Right lung (tissue), 10 donors: ENCODE measurements around the gene HSPA13. TPM values are rescaled to one million over a fixed set of nuclear protein-coding genes. Genes with fewer than 3 reads are reported as not detected.
"Not testable (repeated sequence)": the region's sequence is repeated elsewhere in the genome, so short reads cannot be mapped to it uniquely, and the experiment has no call there.

Experiments used
- DNase-seq, 2 donors: peaks; one replicate each; pipeline ENCODE4 v3.0.0-alpha.2; 2013
- long read RNA-seq, 8 donors: transcript quantifications; one replicate each; lab custom pipeline, GENCODE V29; 2026
- polyA plus RNA-seq, 5 donors: library from polyadenylated mRNA; unstranded; fragments of 120-200 nt; gene quantifications; one replicate each; pipeline versions ENCODE4 v1.2.1 to v1.2.3, GENCODE V29; 2013; ENCODE audit warnings: inconsistent platforms in 1 of 5, low replicate concordance in 1 of 5; ENCODE audit not compliant: insufficient read length in 5 of 5, insufficient read depth in 1 of 5

HSPA13 gene, protein sequence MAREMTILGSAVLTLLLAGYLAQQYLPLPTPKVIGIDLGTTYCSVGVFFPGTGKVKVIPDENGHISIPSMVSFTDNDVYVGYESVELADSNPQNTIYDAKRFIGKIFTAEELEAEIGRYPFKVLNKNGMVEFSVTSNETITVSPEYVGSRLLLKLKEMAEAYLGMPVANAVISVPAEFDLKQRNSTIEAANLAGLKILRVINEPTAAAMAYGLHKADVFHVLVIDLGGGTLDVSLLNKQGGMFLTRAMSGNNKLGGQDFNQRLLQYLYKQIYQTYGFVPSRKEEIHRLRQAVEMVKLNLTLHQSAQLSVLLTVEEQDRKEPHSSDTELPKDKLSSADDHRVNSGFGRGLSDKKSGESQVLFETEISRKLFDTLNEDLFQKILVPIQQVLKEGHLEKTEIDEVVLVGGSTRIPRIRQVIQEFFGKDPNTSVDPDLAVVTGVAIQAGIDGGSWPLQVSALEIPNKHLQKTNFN
- 10 to 100 TPM; 33.0 to 50.5 (median 39.8) TPM for polyA plus RNA-seq
- long read RNA-seq, donor 1, transcript HSPA13-201 (5 exons, 3,986 nt), result major isoform, 8 of 8 reads
- long read RNA-seq, donor 1, partial matches to known transcripts, result 0 of 8 reads
- long read RNA-seq, donor 1, other reads (novel, unspliced or antisense), result 0 of 8 reads
- long read RNA-seq, donor 2, partial matches to known transcripts, result 0 of 4 reads
- long read RNA-seq, donor 2, other reads (novel, unspliced or antisense), result 0 of 4 reads
- long read RNA-seq, donor 3, partial matches to known transcripts, result 6 of 9 reads
- long read RNA-seq, donor 3, other reads (novel, unspliced or antisense), result 0 of 9 reads
- long read RNA-seq, donor 4, partial matches to known transcripts, result 0 of 2 reads
- long read RNA-seq, donor 4, other reads (novel, unspliced or antisense), result 0 of 2 reads
- long read RNA-seq, donor 5, transcript HSPA13-201 (5 exons, 3,986 nt), result major isoform, 10 of 15 reads
- long read RNA-seq, donor 5, partial matches to known transcripts, result 5 of 15 reads
- long read RNA-seq, donor 5, other reads (novel, unspliced or antisense), result 0 of 15 reads
- long read RNA-seq, donor 6, partial matches to known transcripts, result 0 of 4 reads
- long read RNA-seq, donor 6, other reads (novel, unspliced or antisense), result 0 of 4 reads
- long read RNA-seq, donor 7, partial matches to known transcripts, result 0 of 4 reads
- long read RNA-seq, donor 7, other reads (novel, unspliced or antisense), result 0 of 4 reads
- long read RNA-seq, donor 8, transcript HSPA13-201 (5 exons, 3,986 nt), result major isoform, 7 of 7 reads
- long read RNA-seq, donor 8, partial matches to known transcripts, result 0 of 7 reads
- long read RNA-seq, donor 8, other reads (novel, unspliced or antisense), result 0 of 7 reads

DNA sequence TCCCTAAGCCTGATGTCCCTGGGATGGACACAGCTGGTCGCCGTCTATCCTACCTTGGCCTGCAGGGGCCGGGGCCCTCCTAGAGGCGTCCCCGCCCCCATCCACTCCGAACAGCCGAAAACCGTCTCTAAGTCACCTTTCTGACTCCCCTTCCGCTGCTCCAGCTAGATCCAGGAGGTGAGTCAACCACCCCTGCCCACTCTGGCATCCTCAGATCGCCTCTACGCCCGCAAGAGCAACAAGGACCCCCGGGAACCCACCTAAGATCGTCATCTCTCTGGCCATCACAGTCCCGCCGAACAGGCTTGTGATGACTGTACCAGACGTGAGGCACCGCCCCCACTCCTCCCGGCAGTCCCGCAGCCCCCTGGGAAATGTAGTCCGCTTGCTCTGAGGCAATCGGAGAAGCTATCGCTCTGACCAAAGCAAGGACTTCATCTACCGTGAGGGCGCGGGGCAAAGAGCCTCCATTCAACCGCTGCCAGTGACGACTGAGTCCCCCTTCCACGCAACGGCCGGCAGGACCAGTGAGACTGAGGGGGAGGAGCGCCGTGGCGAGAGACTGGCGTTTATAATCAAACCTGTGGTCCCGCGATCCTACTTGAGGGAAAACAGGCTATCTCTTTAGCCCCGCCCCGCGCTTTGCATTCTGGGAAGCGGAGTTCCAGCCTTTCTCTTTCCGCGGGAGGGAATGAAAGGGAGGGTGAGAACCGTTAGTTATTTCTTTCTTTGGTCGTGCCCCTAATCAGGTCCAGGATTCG is at the start of gene HSPA13:
TSS of gene HSPA13 (minus strand) at position 312 of the 761 bp plus-strand sequence. CDS start at position 285, 27 bp downstream.
- DNase-seq, result peak; percentile 99 to 100

DNA sequence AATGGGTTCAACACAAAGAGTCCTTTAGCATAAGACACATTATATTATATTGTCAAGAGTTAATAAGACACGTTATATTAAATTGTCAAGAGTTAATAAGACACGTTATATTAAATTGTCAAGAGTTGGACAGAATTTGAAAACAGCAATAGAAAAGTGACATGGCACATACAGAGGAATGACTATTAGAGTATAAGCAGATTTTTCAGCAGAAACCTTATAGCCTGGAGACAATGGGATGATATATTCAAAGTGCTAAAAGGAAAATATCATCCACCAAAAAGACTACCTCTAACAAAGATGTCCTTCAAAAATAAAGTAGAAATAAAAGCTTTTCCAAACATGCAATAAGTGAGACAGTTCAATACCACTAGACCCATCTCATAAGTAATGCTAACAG is 36.0 kb upstream of the HSPA13 start:
- DNase-seq, result no peak

DNA sequence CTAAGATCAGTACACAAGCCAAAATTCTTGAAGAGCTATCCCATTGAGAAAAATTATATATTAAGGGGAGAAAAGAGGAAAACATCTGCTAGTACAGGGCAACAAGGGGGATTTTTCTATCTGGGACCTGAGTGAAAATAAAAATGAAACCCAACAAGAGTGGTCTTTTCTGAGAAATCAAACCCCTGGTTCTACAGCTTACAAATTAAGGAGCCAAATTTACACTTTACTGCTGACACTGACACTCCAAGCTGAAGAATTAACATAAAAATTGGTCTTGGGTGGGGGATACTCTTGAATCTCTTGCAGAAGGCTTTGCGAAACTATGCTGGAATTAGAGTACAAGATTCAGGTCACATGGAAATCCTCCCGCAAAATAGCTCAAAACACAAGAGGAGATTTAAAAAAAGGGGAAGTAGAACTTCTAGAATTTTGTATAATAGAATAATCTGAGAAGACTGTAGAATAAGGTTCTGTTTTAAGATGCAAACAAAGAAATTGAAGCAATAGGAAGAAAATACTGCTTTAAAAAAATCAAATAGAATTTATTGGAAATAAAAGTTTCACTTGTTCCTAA is 32.1 kb upstream of the HSPA13 start:
- no peak for DNase-seq

DNA sequence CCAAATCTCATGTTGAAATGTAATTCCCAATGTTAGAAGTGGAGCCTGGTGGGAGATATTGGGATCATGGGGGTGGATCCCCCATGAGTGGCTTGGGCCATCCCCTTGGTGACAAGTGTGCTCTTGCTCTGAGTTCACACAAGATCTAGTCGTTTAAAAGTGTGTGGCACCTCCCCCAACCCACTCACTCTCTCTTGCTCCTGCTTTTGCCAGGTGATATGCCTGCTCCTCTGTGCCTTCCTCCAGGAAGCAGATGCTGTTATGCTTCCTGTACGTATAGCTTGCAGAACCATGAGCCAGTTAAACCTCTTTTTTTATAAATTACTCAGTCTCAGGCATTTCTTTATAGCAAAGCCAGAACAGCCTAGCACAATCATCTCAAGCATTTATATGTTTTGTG is 23.0 kb upstream of the HSPA13 start:
- no peak for DNase-seq

DNA sequence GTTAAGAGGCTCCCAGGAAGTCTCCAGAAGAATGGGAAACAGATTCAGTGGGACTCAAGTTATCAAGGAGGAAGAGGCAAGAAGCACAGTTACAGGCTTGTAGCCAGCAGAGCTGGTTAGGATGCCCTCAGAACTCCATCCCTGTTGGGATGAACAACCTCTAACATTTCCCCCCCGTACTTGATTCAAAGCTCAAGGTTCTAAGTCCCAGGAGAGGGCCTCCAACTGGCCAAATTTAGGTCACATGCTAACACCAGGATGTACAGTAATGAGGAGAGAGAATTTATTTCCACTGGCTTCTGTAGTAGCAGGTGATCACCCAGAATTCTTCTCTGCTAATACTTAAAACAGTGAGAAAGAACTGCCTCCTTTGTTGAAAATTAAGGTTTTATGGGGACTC is 22.3 kb upstream of the HSPA13 start:
- DNase-seq, result no peak

DNA sequence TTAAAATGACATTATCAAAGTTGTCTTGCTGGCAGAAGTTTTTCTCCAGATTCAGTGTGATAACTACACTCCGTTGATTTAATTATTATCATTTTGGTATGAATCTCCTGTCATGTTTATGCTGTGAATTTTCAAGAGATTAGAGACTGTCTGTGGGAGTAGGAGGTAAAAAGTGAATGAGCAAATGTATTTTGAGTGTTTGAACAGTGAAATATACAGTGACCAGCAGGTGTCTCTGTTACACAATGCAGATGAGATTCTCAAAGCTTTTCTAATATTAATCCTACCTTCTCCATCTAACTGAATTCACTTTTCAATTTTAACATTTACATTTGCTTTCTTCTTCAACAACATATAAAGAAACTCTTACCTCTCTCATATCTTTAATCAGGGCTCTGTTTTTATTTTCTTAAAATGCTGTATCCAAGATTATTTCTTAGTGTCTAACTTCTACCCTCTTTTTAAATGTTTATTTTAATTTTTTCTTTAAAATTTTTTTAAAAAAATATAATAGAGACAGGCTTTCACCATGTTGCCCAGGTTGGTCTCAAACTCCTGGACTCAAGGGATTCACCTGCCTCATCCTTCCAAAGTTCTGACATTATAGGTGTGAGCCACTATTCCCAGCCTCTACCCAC is 20.9 kb upstream of the HSPA13 start:
- peak; percentile 16 to 24 for DNase-seq

DNA sequence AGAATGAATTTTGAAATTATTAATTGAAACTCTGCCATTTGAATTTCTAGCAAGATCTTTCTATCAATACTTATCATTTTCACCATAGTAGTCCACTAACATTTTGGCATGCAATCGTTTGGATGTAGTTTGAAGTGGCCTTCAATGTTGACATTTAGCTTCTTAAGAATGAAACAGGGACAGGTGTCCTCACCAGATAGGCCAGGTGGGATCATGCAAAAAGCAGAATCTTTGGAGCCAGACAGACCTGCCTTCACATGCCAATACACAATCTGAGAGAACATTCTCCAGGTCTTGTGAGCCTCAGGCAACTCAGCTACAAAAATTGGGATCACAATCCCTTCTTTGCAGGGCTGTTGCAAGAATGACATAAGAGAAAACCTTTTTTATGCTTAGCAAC is 18.3 kb upstream of the HSPA13 start:
- DNase-seq, result no peak

DNA sequence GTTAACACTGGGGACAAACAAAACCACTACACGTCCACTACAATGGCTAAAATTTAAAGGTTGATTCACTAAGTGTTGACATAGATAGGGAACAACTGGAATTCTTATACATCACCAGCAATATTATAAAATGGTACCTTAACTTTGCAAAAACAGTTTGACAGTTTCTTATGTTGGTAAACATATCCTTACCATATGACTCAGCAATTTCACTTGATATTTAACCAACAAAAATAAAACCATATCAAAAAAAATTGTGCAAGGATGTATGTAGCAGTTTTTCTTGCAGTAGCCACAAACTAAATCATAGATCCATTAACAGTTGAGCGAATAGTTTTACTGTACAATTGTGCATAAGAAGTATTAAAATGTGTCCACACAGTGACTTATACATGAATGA is 5.3 kb upstream of the HSPA13 start:
- no peak for DNase-seq

DNA sequence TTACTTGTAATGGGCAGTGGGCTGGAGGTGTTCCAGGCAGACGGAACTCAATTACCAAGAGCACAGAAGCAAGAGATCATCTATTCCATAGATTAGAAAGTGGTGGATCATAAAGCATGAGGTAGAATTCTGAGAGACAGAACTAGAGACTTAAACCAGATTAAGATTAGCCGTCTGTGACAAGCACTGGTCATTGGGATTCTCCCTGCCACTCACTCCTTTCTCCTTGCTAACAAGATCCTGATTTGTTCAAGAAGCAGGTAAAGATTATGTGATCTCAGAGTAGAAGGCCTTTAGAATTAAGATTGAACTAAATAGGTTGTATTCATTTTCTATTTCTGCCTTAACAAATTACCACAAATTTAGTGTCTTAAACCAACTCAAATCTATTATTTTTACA is 1.5 kb upstream of the HSPA13 start:
- peak in 1 of 2 donors; percentile 4 for DNase-seq

DNA sequence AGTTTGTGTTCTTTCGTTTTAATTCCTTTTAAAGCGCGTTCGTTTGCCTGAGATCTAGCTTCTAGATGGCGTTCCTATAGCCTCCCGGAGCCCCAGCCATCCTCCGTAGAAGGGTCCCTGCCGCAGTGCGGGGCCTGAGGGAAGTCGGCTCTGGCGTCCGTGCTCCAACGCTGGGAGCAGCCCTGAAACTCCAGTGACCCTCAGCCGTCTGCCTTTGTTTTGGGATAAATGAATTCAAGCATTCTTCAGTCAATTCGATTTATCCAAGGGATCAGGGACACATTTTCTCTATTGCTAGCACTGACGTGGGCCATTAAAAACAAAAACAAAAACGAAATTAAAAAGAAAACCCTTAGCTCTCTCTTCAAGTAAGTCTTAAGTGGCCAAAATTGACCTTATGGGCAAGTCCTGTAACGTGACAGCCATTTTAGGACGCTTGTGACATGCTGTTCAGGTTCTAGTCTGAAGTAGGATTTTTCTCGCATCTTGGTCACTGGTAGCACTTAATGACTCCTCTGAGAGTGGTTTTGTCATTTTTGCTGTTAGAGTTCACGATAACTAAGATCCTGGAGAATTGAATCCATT is 742 bp upstream of the HSPA13 start:
- DNase-seq, result no peak

DNA sequence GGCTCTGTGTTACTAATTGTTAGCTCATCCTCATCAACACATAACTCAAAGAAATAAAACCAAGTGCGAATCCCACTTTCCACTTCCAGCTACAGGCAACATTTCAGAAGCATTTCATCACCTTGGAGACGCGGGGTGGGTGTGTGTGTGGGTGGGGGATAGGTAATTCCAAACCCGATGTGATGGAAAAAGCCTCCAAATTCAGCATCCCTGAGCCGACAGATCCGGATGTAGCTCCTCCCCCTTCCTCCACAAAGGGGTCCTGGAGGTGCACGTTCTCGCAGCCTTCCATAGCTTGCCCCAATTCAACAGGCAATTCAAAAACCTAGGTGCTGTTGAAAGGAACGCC is 486 bp downstream of the HSPA13 start:
- DNase-seq, result no peak

DNA sequence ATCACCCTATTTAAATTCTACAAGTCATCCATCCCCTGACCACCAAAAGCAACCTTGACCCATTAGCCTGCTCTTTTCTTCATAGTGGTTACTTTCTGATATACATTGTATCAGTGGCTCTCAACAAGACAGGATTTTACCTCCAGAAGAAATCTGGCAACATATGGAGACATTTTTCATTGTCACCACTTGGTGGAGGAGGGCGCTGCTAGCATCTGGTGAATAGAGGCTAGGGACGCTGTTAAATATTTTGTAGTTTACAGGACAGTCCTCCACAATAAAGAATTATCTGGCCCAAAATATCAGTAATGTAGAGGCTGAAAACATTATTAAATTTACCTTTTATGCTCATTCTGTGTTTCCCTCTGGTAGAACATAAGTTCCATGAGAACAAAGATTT is 6.1 kb downstream of the HSPA13 start:
- DNase-seq, result no peak

DNA sequence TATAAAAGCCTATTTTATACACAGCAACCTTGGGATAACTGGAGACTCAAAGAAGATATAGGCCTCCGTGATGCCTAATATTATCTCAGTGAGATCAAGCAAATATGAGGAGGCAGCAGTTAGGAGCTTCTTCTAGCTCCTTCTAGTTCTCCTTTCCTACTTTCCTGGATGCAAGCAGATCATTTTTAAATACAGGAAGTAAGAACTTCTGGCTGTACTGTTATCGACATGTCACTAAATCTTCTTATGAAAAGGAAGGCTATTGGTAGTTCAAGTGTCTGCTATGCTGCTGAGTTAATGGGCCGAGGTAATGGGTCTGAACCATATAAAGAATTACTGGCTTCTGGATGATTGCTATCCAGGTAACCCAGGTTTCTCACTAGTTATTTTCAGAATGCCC is 15.9 kb downstream of the HSPA13 start:
- no peak for DNase-seq

DNA sequence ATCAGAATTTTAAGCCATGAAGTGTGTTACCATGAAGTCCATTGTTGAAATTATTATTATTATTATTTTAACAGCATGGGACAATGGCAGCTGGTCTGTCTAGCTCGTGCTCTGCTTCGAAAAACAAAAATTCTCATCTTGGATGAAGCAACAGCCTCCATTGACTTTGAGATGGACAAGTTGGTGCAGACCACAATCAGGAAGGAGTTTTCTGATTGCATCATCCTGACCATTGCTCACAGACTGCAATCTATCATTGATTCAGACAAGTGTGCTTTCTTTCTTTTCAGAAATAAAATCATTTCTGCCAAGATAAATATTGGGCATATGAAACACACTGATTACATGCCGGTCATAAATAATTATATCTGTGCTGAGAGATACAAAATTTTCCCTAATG is 21.0 kb downstream of the HSPA13 start:
- DNase-seq, result no peak

DNA sequence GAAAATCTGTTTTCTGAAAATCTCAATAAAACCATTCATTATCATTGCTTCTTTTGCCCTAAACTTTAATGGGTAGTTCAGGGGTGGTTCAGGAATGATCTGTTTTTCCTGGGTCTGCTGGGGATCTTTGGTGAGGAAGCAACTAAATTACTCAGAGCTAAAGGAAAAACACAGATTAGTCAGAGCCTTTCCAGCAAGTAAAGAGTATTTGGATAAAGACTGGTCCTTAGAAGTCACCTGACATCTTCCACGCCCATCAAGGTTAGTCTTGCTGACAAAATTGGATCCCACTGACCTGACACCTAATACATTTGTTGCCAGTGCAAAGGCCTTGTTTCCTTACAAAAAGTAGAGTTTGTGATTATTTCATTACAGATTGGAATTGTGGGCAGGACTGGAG is 24.2 kb downstream of the HSPA13 start:
- no peak for DNase-seq

DNA sequence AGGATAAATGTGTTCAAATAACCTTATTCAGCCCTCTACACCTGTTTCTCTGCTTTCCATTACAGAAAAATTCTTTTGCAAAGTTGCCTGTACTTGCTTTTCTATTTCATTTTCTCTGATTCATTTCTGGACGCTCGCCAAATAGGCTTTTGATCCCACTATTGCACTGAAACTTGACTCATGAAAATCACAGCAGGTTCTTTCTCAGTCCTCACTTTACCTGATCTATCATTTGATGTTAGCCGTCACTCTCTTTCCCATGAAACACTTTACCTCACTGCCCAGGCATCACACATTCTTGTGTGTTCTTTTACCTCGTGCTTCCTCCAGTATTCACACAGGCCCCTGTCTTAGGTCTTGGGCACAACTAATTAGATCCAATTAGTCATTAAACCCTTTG is 26.2 kb downstream of the HSPA13 start:
- DNase-seq, result peak in 1 of 2 donors; percentile 1

DNA sequence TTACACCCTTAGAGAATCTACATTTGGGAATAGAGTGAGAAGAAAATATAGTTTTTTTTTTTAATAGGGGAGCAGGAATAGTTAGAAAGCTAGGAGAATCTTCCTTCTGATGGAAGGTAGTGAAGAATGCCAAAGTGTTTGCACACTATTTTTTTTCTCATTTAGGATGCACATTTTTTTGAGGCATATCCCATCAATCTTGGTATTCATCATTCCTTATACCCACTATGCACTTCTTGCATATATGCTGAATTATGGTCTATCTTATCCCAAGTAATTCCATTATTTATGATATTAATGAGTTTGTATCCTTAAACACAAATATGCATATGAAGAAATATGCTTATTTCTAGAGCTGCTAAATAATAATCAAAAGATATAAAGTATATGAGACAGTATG is 28.4 kb downstream of the HSPA13 start:
- DNase-seq, result no peak

DNA sequence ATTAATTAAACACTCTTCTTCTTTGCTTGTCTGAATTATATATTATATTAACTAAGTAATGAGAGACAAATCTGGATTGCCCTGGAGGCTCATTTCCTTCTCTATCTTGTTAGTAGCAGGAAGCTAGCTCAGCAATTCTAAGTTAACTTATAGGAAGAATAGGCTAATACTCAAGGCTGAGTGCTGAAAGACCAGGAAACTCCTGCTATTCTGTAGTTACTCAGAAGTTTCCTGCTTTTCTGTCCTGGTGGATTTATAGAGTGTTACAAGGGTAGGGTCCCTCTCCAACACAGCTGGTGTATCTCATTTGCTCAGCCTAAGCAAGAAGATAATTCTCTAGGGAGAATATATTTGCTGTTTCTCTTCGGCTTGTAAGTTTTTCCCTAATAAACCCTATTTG is 29.2 kb downstream of the HSPA13 start:
- no peak for DNase-seq

DNA sequence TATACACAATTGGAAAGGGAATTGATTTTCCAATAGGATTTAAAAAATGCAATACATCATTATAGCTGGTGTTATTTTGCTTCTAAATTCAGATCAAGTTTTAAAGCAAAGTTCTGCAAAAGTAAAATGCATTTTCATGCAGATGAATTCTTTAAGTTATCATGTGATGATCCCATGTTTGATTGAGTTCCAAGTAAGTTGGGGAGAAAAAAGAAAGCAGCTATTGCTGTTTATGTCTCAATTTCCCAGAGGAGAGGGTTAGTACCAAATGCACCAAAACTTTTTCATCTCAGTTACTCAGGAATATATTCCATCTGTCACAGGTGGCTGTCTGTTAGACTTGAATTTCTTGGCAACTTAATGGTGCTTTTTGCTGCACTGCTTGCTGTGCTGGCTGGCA is 29.7 kb downstream of the HSPA13 start:
- no peak for DNase-seq

DNA sequence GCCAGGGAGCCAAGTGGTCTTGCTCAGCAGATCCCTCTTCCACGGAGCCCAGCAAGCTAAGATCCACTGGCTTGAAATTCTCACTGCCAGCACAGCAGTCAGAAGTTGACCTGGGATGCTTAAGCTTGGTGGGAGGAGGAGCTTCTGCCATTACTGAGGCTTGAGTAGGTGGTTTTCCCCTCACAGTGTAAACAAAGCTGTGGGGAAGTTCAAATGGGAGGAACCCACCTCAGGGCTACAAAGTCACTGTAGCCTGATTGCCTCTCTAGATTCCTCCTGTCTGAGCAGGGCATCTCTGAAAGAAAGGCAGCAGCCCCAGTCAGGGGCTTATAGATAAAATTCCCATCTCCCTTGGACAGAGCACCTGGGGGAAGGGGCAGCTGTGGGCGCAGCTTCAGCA is 55.6 kb downstream of the HSPA13 start:
- DNase-seq, result not testable (repeated sequence)
